ENCODE results near the gene FGF12.

GRCh38 chr3:192246847-192247559 lies 480.3 kb downstream of the FGF12 start:
- TF ChIP-seq CTCF (IDR thresholded peaks at IDR 0.05 in 2 of 3, conservative IDR thresholded peaks at IDR 0.05 in 1 of 3; ENCODE audit: borderline replicate concordance in 1 of 3, insufficient read depth in 1 of 3, low read depth in 2 of 3, low read length in 2 of 3) (no peak), POLR2A (IDR thresholded peaks at IDR 0.05; ENCODE audit: borderline replicate concordance, extremely low read depth, insufficient read depth, insufficient read length) (no peak), REST (IDR thresholded peaks at IDR 0.05; ENCODE audit: low read depth) (no peak), SP1 (IDR thresholded peaks at IDR 0.05; ENCODE audit: low read depth) (no peak)
